AG09309 (cell line): Measurements from ENCODE around the gene TAMALIN.

Source experiments
- DNase-seq: peaks from one replicate; pipeline ENCODE4 v3.0.0-alpha.2; 2010; ENCODE audit warnings: low read depth
- H3K4me3 ChIP-seq: 2 replicates; pipeline ENCODE4 v1.5.1; 2011; ENCODE audit warnings: mild to moderate bottlenecking, low read depth, low read length, moderate library complexity; ENCODE audit not compliant: control insufficient read depth
- TF ChIP-seq, protein P1 (sequence below): IDR thresholded peaks from 2 replicates; pipeline ENCODE4 v1.5.1; 2011; ENCODE audit warnings: mild to moderate bottlenecking, low read depth, low read length, inconsistent platforms; ENCODE audit not compliant: insufficient read depth, control insufficient read depth; ENCODE audit errors: missing control alignments

Gene TAMALIN

DNA sequence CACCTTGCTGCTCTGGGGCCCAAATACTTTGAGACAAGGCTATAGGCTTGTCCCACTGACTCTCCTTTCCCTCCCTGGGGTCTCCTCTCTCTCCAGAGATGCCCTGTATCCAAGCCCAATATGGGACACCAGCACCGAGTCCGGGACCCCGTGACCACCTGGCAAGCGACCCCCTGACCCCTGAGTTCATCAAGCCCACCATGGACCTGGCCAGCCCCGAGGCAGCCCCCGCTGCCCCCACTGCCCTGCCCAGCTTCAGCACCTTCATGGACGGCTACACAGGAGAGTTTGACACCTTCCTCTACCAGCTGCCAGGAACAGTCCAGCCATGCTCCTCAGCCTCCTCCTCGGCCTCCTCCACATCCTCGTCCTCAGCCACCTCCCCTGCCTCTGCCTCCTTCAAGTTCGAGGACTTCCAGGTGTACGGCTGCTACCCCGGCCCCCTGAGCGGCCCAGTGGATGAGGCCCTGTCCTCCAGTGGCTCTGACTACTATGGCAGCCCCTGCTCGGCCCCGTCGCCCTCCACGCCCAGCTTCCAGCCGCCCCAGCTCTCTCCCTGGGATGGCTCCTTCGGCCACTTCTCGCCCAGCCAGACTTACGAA, 47.6 kb downstream of the TAMALIN start:
- no peak for DNase-seq
- TF ChIP-seq, protein P1, sequence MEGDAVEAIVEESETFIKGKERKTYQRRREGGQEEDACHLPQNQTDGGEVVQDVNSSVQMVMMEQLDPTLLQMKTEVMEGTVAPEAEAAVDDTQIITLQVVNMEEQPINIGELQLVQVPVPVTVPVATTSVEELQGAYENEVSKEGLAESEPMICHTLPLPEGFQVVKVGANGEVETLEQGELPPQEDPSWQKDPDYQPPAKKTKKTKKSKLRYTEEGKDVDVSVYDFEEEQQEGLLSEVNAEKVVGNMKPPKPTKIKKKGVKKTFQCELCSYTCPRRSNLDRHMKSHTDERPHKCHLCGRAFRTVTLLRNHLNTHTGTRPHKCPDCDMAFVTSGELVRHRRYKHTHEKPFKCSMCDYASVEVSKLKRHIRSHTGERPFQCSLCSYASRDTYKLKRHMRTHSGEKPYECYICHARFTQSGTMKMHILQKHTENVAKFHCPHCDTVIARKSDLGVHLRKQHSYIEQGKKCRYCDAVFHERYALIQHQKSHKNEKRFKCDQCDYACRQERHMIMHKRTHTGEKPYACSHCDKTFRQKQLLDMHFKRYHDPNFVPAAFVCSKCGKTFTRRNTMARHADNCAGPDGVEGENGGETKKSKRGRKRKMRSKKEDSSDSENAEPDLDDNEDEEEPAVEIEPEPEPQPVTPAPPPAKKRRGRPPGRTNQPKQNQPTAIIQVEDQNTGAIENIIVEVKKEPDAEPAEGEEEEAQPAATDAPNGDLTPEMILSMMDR: no peak
- H3K4me3 ChIP-seq: no peak overlapping the region

DNA sequence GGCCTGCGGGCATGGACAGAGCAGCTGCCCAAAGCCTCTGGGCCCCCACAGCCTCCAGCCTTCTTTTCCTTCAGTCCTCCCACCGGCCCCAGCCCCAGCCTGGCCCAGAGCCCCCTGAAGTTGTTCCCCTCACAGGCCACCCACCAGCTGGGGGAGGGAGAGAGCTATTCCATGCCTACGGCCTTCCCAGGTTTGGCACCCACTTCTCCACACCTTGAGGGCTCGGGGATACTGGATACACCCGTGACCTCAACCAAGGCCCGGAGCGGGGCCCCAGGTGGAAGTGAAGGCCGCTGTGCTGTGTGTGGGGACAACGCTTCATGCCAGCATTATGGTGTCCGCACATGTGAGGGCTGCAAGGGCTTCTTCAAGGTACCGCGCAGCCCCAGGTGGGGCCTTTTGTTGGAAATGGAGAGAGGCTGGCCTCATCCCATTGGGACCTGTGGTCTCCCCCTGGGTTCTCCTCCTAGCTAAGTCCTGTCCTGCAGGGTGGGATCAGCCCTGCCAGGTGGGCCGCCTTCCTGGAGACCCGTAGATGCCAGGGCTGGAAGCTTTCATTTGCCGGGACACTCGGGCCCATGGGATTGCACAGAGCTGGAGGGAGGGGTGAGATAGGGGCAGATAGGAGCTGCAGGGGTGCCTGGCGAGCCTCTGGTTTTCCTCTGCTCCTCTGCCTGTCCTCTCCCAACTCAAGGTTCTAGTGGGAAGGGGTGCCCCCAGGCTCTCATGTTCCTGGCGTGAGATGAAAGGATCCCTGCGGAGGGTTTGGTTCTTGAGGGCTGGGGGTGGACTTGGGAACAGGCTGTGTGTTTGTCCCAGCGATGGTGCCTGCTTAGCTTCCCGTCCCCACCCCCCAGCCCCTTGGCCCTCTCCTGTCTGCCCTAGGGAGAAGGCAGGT, 48.3 kb downstream of the TAMALIN start:
- no peak for DNase-seq
- TF ChIP-seq, protein P1: no peak
- no peak overlapping the region for H3K4me3 ChIP-seq

DNA sequence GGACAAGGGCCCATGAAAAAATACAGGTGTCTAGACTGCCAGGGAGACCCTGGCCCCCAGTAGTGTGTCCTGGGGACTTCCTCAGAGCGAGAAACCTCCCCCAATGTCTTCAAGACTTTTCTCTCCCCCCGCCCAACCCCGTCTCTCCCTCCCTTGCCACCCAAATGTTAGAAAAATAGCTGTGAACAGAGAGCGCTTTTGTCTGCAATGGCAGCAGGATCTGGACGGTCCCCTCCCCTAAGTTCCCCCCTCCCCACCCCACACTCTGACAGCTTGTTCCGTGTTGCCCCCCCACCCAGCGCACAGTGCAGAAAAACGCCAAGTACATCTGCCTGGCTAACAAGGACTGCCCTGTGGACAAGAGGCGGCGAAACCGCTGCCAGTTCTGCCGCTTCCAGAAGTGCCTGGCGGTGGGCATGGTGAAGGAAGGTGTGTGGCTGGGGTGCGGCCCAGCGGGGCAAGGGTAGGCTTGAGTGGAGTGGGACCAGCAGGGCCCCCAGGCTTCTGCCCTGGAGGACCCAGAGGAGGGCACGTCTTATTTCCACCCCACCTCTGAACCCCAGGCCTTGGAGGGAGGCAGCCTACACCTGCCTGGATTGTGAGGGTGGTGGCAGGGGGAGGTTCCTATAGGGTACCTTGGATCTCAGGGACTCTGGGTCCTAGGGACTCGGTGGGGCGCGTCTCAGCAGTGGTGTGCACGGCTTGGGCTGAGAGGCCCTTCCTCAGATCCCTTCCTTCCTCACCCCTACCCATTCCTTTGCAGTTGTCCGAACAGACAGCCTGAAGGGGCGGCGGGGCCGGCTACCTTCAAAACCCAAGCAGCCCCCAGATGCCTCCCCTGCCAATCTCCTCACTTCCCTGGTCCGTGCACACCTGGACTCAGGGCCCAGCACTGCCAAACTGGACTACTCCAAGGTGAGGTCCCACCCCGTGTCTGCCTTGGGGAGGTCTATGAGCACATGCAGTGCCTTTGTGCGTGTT, 49.3 kb downstream of the TAMALIN start:
- DNase-seq: no peak
- H3K4me3 ChIP-seq: no peak overlapping the region
- TF ChIP-seq, protein P1: no peak

- H3K4me3 ChIP-seq: no peak overlapping the region
- no peak for DNase-seq
Measured at GRCh38 chr12:52056801-52057637, 50.3 kb downstream of the TAMALIN start.

DNA sequence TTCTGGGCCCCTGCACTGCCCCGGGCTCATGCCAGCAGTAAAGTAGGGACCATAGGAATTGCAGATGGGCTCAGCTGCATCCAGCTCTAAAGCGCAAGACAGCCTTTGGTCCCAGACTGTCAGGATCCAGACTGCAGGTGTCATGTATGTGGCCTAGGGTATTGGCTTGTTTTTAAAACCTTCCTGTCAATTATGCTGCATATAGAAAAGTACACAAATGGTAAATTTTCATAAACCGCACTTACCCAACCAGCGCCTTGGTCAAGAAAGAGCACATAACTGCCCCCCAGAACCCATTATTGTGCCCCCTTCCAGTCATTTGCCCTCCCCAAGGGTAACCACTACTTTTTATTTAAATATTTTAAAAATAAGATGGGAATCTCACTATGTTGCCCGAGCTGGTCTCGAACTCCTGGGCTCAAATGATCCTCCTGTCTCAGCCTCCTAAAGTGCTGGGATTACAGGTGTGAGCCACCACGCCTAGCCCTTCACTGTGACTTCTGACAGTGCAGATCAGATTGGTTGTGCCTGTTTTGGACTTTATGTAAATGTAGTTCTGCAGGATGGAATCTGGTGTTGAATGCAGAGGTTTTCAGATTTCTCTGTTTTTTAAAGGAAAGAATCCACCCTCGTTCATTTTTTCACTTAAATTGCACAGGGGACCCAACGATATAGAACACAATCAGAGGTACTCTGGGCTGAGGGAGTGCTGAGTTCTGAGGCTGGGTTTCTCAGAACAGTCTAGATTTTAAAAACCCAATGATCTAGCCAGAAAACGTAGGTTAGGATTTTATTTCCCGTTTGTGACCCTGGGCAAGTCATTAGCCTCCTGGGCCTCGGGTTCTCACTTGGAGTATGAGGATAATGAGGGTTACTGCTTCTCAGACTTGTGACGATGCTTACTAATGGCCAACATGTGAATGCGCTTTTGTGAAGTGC, 51.2 kb downstream of the TAMALIN start:
- TF ChIP-seq, protein P1: no peak
- DNase-seq: no peak
- H3K4me3 ChIP-seq: no peak overlapping the region

More at GRCh38 chr12:52056801-52057637, 50.3 kb downstream of the TAMALIN start:
- TF ChIP-seq, protein P1: no peak
